ENCODE measurements around the gene VWC2L. TPM values are rescaled to one million over a fixed set of nuclear protein-coding genes. Genes with fewer than 3 reads are reported as not detected.

The VWC2L gene
- total RNA-seq, 2 donors from 2014 or later, result not detected

DNA sequence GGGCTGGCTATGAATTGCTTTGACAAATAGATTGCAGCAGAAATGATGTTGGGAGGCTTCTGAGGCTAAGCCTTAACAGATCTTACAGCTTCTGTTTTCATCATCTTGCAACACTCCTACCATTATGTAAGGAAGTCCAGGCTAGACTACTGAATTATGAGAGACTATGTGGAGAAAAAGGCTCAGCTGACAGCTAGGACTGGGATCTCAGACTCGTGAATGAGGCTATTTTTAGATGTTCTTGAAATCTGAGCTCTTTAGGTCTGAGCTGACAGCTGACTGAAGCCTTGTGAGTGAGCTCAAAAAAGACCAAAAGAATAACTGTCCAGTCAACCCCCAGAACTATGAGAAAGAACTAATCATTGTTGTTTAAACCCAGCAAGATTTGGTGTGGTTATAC is 70.3 kb downstream of the VWC2L start:
- intact Hi-C loops (cut with DNase I), result no loop called here
- H3K4me3 ChIP-seq, result no peak overlapping the region
- no peak overlapping the region for H3K9ac ChIP-seq (ENCODE audit: low read depth in 2 of 2, low read length in 2 of 2)
- H3K4me1 ChIP-seq, result no peaks in the 10 kb centered on the region
- H3K27ac ChIP-seq, result no peak overlapping the region
- no peaks in the 10 kb centered on the region for H3K27me3 ChIP-seq
- H3K36me3 ChIP-seq, result no peaks in the 10 kb centered on the region
- no peak for DNase-seq
- no peaks in the 10 kb centered on the region for H3K9me3 ChIP-seq
- TF ChIP-seq, protein P1, sequence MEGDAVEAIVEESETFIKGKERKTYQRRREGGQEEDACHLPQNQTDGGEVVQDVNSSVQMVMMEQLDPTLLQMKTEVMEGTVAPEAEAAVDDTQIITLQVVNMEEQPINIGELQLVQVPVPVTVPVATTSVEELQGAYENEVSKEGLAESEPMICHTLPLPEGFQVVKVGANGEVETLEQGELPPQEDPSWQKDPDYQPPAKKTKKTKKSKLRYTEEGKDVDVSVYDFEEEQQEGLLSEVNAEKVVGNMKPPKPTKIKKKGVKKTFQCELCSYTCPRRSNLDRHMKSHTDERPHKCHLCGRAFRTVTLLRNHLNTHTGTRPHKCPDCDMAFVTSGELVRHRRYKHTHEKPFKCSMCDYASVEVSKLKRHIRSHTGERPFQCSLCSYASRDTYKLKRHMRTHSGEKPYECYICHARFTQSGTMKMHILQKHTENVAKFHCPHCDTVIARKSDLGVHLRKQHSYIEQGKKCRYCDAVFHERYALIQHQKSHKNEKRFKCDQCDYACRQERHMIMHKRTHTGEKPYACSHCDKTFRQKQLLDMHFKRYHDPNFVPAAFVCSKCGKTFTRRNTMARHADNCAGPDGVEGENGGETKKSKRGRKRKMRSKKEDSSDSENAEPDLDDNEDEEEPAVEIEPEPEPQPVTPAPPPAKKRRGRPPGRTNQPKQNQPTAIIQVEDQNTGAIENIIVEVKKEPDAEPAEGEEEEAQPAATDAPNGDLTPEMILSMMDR (IDR thresholded peaks at IDR 0.05), result no peak

DNA sequence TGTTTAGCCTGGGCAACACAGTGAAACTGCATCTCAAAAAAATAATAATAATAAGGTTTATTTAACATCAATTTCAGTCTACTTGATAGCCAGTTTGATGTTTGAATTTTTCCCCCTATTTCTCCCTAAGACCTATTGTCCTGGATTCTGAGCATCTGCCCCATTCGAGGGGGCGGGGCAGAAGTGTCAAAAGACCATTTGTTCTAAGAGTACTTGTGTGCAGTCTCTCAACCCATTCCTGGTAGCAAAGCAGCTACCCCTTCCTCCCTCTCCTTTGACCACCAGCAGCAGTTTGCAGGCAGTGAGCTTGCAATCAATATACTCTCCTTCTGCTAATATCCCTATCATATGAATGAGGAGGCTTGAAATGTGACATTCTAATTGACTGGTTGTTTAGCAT is 71.9 kb downstream of the VWC2L start:
- no peaks in the 10 kb centered on the region for H3K4me1 ChIP-seq
- TF ChIP-seq, protein P1 (IDR thresholded peaks at IDR 0.05), result no peak
- no peaks in the 10 kb centered on the region for H3K36me3 ChIP-seq
- H3K9ac ChIP-seq (ENCODE audit: low read depth in 2 of 2, low read length in 2 of 2), result no peak overlapping the region
- H3K9me3 ChIP-seq, result no peaks in the 10 kb centered on the region
- H3K4me3 ChIP-seq, result no peak overlapping the region
- intact Hi-C loops (cut with DNase I), result no loop called here
- no peak overlapping the region for H3K27ac ChIP-seq
- H3K27me3 ChIP-seq, result no peaks in the 10 kb centered on the region
- no peak for DNase-seq

DNA sequence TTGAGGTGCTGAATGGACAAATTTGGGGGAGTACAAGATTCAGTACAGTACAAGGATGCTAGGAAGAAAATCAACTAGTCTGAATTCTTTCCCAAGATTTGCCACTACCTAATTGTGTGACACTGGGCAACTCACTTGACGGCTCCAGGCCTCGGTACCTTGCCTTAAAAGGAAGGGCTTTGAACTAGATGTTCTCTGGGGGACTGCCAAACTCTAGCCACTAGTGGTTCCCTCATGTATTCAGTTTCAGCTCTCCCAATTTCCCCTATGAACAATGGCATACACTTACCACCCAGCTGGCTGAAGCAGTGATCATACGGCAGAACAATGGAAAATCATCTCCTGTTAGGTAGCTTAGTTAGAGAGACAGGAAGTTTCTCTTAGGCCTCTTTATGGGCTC is 73.4 kb downstream of the VWC2L start:
- TF ChIP-seq, protein P1 (IDR thresholded peaks at IDR 0.05), result no peak
- DNase-seq, result no peak
- Histone ChIP-seq H3K9me3 (no peaks in the 10 kb centered on the region), H3K27me3 (no peaks in the 10 kb centered on the region), H3K36me3 (no peaks in the 10 kb centered on the region), H3K4me1 (no peaks in the 10 kb centered on the region), H3K9ac (ENCODE audit: low read depth in 2 of 2, low read length in 2 of 2) (no peak overlapping the region), H3K4me3 (no peak overlapping the region), H3K27ac (no peak overlapping the region)
- intact Hi-C loops (cut with DNase I), result no loop called here

DNA sequence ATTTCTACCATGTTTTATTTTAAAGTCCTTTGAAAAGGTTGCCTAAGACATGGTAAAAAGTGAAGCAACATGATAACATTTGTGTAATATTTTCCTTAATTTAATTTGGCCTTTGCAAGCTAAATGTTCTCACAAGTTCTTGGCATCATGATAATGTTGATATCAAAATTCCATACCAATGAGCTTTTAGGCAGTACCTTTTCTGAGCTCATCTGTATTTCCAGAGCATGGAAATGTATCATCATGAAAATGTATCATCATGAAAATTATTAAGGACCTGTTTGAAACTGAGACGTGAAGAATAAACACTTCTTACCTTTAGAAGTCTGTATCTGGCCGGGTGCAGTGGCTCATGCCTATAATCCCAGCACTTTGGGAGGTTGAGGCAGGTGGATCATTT is 73.8 kb downstream of the VWC2L start:
- DNase-seq, result no peak
- H3K9me3 ChIP-seq, result no peaks in the 10 kb centered on the region
- no peaks in the 10 kb centered on the region for H3K36me3 ChIP-seq
- TF ChIP-seq, protein P1 (IDR thresholded peaks at IDR 0.05), result no peak
- H3K4me1 ChIP-seq, result no peaks in the 10 kb centered on the region
- no peak overlapping the region for H3K4me3 ChIP-seq
- no peaks in the 10 kb centered on the region for H3K27me3 ChIP-seq
- H3K27ac ChIP-seq, result no peak overlapping the region
- no peak overlapping the region for H3K9ac ChIP-seq (ENCODE audit: low read depth in 2 of 2, low read length in 2 of 2)
- intact Hi-C loops (cut with DNase I), result no loop called here

DNA sequence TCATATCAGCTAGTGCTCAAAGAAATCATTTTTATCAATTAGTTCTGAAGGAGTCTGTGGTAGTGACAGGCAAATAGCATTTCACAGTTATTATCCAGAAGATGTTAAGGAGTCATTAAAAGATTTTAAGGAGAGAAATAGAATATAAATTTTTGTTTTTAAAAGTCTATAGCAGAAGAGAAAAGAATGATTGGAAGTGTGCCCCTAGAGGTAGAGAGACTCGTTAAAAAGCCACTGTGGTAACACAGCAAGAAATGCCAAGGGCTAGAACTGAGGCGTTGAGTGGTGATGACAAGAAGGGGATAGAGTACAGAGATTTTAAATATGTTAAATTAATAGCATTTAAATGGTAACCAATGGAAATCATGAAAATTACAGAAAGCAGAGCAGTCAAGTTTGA is 78.3 kb downstream of the VWC2L start:
- Histone ChIP-seq H3K9me3 (no peaks in the 10 kb centered on the region), H3K9ac (ENCODE audit: low read depth in 2 of 2, low read length in 2 of 2) (no peak overlapping the region), H3K4me1 (no peaks in the 10 kb centered on the region), H3K27ac (no peak overlapping the region), H3K4me3 (no peak overlapping the region), H3K27me3 (no peaks in the 10 kb centered on the region), H3K36me3 (no peaks in the 10 kb centered on the region)
- DNase-seq, result no peak
- intact Hi-C loops (cut with DNase I), result no loop called here
- TF ChIP-seq, protein P1 (IDR thresholded peaks at IDR 0.05), result no peak

DNA sequence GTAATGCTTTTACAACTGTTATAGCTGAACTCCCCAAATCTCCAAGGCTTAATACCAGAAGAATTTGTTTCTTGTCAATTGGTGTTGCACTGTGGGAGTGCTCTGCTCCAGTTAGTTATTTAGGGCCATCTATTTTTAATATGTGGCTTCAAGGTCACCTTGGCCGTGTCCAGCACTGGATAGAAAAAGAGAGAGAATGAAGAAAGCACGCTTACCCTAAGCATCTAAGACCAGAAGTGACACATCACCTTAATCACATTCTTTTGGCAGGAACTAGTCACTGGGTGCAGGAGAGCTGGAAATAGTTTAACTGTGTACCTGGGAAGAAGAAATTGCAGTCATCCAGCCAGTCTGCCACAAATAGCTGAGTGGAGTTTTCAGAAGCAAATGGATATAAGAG is 78.8 kb downstream of the VWC2L start:
- Histone ChIP-seq H3K36me3 (no peaks in the 10 kb centered on the region), H3K4me3 (no peak overlapping the region), H3K4me1 (no peaks in the 10 kb centered on the region), H3K9me3 (no peaks in the 10 kb centered on the region), H3K27ac (no peak overlapping the region), H3K9ac (ENCODE audit: low read depth in 2 of 2, low read length in 2 of 2) (no peak overlapping the region), H3K27me3 (no peaks in the 10 kb centered on the region)
- no peak for DNase-seq
- intact Hi-C loops (cut with DNase I), result no loop called here
- TF ChIP-seq, protein P1 (IDR thresholded peaks at IDR 0.05), result no peak
